MCF 10A (cell line): ENCODE data around the gene AGAP1. TPM values are rescaled to one million over a fixed set of nuclear protein-coding genes. Genes with fewer than 3 reads are reported as not detected.
"Not testable (repeated sequence)": the region's sequence is repeated elsewhere in the genome, so short reads cannot be mapped to it uniquely, and the experiment has no call there.

Source experiments
- BruUV-seq: library from RNA; stranded (reverse); fragments of 400-500 nt; replicated peaks from 2 replicates; lab custom pipeline; 2021; lab: Mats Ljungman, UMichigan
- CTCF ChIA-PET: fragments of 300-600 bp; sonication (Branson Sonifier 250); formaldehyde crosslinking; extraction: SDS; loops from one replicate; lab custom pipeline; 2021; ENCODE audit warnings: antibody characterized with exemption, inconsistent platforms; lab: Yijun Ruan, JAX
- POLR2A ChIA-PET: fragments of 300-600, 350-650 bp; sonication (Branson Sonifier 250); formaldehyde crosslinking; extraction: SDS; loops from one replicate; lab custom pipeline; 2020; ENCODE audit warnings: antibody characterized with exemption, inconsistent platforms; lab: Yijun Ruan, JAX
- DNase-seq: peaks from one replicate; pipeline ENCODE4 v3.0.0-alpha.2; 2018; ENCODE audit not compliant: unreplicated experiment
- H3K27ac Mint-ChIP-seq: one replicate; pipeline ENCODE4 v1.8.0; 2022; ENCODE audit warnings: mild to moderate bottlenecking, low read depth, mixed read lengths; ENCODE audit not compliant: unreplicated experiment
- H3K27me3 Mint-ChIP-seq: one replicate; pipeline ENCODE4 v1.8.0; 2022; ENCODE audit warnings: mixed read lengths; ENCODE audit not compliant: insufficient read depth, unreplicated experiment
- H3K36me3 Mint-ChIP-seq: one replicate; pipeline ENCODE4 v1.8.0; 2022; ENCODE audit warnings: mild to moderate bottlenecking, moderate library complexity, mixed read lengths; ENCODE audit not compliant: insufficient read depth, unreplicated experiment
- H3K4me1 Mint-ChIP-seq: one replicate; pipeline ENCODE4 v1.8.0; 2022; ENCODE audit warnings: mixed read lengths; ENCODE audit not compliant: insufficient read depth, unreplicated experiment
- H3K4me3 Mint-ChIP-seq: one replicate; pipeline ENCODE4 v1.8.0; 2022; ENCODE audit warnings: mild to moderate bottlenecking, moderate library complexity, mixed read lengths; ENCODE audit not compliant: unreplicated experiment
- H3K9me3 Mint-ChIP-seq: one replicate; pipeline ENCODE4 v1.8.0; 2022; ENCODE audit warnings: mixed read lengths; ENCODE audit not compliant: unreplicated experiment
- intact Hi-C: fragments of 100-400 bp; cut with micrococcal nuclease; formaldehyde crosslinking; loops from 2 replicates; pipeline ENCODE4 v1.14.1; 2022
- total RNA-seq: library from RNA; stranded (reverse); gene quantifications from 2 replicates; pipeline ENCODE4 v1.2.3, GENCODE V29; 2022
- TF ChIP-seq, protein P1 (sequence below): fragments of 200-600 bp; IDR thresholded peaks from one replicate; pipeline ENCODE4 v1.8.0; 2022; ENCODE audit warnings: antibody characterized with exemption, mild to moderate bottlenecking; ENCODE audit not compliant: unreplicated experiment

Gene AGAP1
- total RNA-seq, 1 experiment from 2014 or later = 41.3 TPM

- ChIA-PET POLR2A (no interaction called here), CTCF (no interaction called here)
- DNase-seq = no peak
- Mint-ChIP-seq H3K4me1 (no peaks in the 10 kb centered on the region), H3K4me3 (no peak overlapping the region), H3K9me3 (no peaks in the 10 kb centered on the region), H3K36me3 (peaks cover 7% of the 10 kb centered on the region), H3K27me3 (no peaks in the 10 kb centered on the region), H3K27ac (no peak overlapping the region)
- no TSS peak for BruUV-seq
- TF ChIP-seq, protein P1, sequence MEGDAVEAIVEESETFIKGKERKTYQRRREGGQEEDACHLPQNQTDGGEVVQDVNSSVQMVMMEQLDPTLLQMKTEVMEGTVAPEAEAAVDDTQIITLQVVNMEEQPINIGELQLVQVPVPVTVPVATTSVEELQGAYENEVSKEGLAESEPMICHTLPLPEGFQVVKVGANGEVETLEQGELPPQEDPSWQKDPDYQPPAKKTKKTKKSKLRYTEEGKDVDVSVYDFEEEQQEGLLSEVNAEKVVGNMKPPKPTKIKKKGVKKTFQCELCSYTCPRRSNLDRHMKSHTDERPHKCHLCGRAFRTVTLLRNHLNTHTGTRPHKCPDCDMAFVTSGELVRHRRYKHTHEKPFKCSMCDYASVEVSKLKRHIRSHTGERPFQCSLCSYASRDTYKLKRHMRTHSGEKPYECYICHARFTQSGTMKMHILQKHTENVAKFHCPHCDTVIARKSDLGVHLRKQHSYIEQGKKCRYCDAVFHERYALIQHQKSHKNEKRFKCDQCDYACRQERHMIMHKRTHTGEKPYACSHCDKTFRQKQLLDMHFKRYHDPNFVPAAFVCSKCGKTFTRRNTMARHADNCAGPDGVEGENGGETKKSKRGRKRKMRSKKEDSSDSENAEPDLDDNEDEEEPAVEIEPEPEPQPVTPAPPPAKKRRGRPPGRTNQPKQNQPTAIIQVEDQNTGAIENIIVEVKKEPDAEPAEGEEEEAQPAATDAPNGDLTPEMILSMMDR = no peak
- intact Hi-C loops = no loop called here
Observed at GRCh38 chr2:236131073-236131692, 637.3 kb downstream of the AGAP1 start.

DNA sequence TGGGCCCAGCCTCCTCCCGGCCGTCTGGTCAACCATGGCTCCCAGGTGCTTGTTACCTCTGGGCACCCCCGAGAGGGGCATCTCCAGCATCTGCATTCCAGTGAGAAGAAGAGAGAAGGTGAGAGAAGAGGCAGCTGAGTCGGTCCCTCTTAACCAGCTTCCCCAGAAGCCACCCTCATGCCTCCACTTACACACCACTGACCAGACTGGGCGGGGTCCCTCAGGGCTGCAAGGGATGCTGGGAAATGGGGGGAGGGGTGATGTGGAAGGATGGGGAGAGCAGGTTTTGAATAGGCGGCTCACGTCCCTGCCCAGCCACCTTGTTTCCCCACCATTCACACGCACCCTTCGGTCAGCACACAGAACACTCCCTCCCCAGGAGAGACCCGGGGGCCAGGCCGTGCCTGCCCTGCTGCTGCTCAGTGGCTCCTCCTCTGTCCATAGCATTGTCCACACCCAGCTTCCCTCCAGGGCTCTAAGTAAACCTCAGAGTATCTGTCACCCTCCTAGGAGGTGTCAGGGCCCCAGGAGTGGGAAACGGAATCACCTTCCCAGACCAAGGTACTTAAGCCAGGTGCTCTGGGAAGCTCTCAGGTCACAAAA, 639.7 kb downstream of the AGAP1 start:
- intact Hi-C loops = no loop called here
- POLR2A ChIA-PET = interaction anchor here (0.7 kb wide), 1 partner anchor 1025 kb away, joined by 3 read pairs; no protein-coding TSS in a partner anchor
- Mint-ChIP-seq H3K36me3 (peaks cover 2% of the 10 kb centered on the region), H3K9me3 (no peaks in the 10 kb centered on the region), H3K27ac (no peak overlapping the region), H3K4me3 (no peak overlapping the region), H3K27me3 (no peaks in the 10 kb centered on the region), H3K4me1 (no peaks in the 10 kb centered on the region)
- no peak for DNase-seq
- TF ChIP-seq, protein P1 = no peak
- CTCF ChIA-PET = no interaction called here
- BruUV-seq = no TSS peak

GRCh38 chr2:236136538-236136937, 642.7 kb downstream of the AGAP1 start:
- BruUV-seq = no TSS peak
- Mint-ChIP-seq H3K27ac (no peak overlapping the region), H3K36me3 (no peaks in the 10 kb centered on the region), H3K4me3 (no peak overlapping the region), H3K4me1 (no peaks in the 10 kb centered on the region), H3K9me3 (no peaks in the 10 kb centered on the region), H3K27me3 (no peaks in the 10 kb centered on the region)
- no peak for DNase-seq
- intact Hi-C loops = no loop called here
- TF ChIP-seq, protein P1 = no peak
- ChIA-PET CTCF (no interaction called here), POLR2A (no interaction called here)

DNA sequence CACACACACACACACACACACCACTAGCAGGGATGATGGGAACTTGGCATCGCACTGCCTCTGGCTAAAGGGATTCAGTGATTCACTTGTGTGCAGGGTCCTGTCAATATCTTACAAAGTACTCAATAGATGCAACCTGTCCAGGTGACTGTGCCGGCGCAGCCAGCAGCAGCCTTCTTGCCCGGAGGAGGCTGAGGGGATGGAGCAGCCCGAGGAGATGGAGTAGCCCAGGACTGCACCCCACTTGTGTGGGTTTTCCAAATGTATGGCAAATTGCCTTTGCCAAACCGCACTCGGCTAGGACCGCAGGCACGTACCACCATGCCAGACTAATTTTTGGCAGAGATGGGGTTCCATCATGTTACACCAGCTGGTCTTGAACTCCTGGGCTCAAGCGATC, 643.2 kb downstream of the AGAP1 start:
- intact Hi-C loops = no loop called here
- DNase-seq = no peak
- TF ChIP-seq, protein P1 = no peak
- BruUV-seq = no TSS peak
- Mint-ChIP-seq H3K9me3 (no peaks in the 10 kb centered on the region), H3K4me1 (no peaks in the 10 kb centered on the region), H3K27ac (no peak overlapping the region), H3K27me3 (no peaks in the 10 kb centered on the region), H3K36me3 (peaks cover under 1% of the 10 kb centered on the region), H3K4me3 (no peak overlapping the region)
- POLR2A ChIA-PET = interaction anchor here (0.6 kb wide), 1 partner anchor 16 kb away, joined by 3 read pairs; no protein-coding TSS in a partner anchor
- CTCF ChIA-PET = interaction anchor here (1.4 kb wide), 1 partner anchor 9 kb away, joined by 3 read pairs; no protein-coding TSS in a partner anchor

DNA sequence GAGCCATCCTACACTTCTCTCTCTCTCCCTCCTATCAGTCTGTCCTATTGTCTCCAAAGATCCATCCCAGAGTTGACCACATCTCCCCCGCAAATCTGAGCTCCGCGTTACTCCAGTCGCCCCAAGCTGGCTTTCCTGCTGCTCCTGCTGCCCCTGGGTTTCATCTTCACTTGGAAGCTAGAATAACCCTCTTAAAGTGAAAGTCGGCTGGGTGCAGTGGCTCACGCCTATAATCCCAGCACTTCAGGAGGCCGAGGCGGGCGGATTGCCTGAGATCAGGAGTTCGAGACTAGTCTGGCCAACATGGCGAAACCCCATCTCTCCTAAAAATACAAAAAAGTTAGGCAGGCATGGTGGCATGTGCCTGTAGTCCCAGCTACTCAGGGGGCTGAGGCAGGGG, 647.8 kb downstream of the AGAP1 start:
- H3K27me3 Mint-ChIP-seq, H3K27ac Mint-ChIP-seq: not testable (repeated sequence)

More for the DNA sequence above, 647.8 kb downstream of the AGAP1 start:
- H3K4me3 Mint-ChIP-seq, BruUV-seq, DNase-seq, H3K9me3 Mint-ChIP-seq, POLR2A ChIA-PET, H3K36me3 Mint-ChIP-seq, intact Hi-C loops, H3K4me1 Mint-ChIP-seq: not testable (repeated sequence)
- CTCF ChIA-PET = interaction anchor here (0.5 to 0.7 kb wide), 2 partner anchors 97 to 548 kb away, joined by 3 to 4 read pairs; no protein-coding TSS in a partner anchor
